H9 (cell line): ENCODE results near the gene FHIP1B. TPM values are rescaled to one million over a fixed set of nuclear protein-coding genes. Genes with fewer than 3 reads are reported as not detected.

Experiments
- DNase-seq: peaks from one replicate; pipeline ENCODE4 v3.0.0-alpha.2; 2017
- H2AFZ ChIP-seq: one replicate; pipeline ENCODE4 v1.6.1; 2013; ENCODE audit warnings: mild to moderate bottlenecking, low read length, control low read depth, moderate library complexity
- H2AK5ac ChIP-seq: 2 replicates; pipeline ENCODE4 v1.6.1; 2013; ENCODE audit warnings: low read length, control low read depth, mixed read lengths; ENCODE audit not compliant: insufficient read length
- H2BK120ac ChIP-seq: one replicate; pipeline ENCODE4 v1.6.1; 2013; ENCODE audit warnings: low read depth, mild to moderate bottlenecking, low read length, control low read depth, inconsistent platforms; ENCODE audit not compliant: poor library complexity, severe bottlenecking
- H2BK12ac ChIP-seq: 2 replicates; pipeline ENCODE4 v1.6.1; 2013; ENCODE audit warnings: low read length, control low read depth, mixed read lengths, low read depth; ENCODE audit not compliant: insufficient read length
- H2BK15ac ChIP-seq: 2 replicates; pipeline ENCODE4 v1.6.1; 2013; ENCODE audit warnings: low read depth, low read length, control low read depth
- H2BK20ac ChIP-seq: one replicate; pipeline ENCODE4 v1.6.1; 2013; ENCODE audit warnings: low read depth, mild to moderate bottlenecking, low read length, control low read depth, inconsistent platforms; ENCODE audit not compliant: poor library complexity, severe bottlenecking
- H2BK5ac ChIP-seq: 2 replicates; pipeline ENCODE4 v1.6.1; 2013; ENCODE audit warnings: low read length, control low read depth, mixed read lengths; ENCODE audit not compliant: insufficient read length
- H3K14ac ChIP-seq: 2 replicates; pipeline ENCODE4 v1.6.1; 2013; ENCODE audit warnings: low read length, control low read depth; ENCODE audit not compliant: insufficient read depth
- H3K18ac ChIP-seq: 2 replicates; pipeline ENCODE4 v1.6.1; 2013; ENCODE audit warnings: low read depth, mild to moderate bottlenecking, mixed read lengths, low read length, control low read depth; ENCODE audit not compliant: insufficient read length
- H3K23ac ChIP-seq: 2 replicates; pipeline ENCODE4 v1.6.1; 2013; ENCODE audit warnings: low read length, control low read depth, mixed read lengths, low read depth; ENCODE audit not compliant: insufficient read length
- H3K23me2 ChIP-seq: 2 replicates; pipeline ENCODE4 v1.6.1; 2013; ENCODE audit warnings: low read depth, mild to moderate bottlenecking, mixed read lengths, low read length, control low read depth; ENCODE audit not compliant: insufficient read length, poor library complexity, severe bottlenecking
- H3K27ac ChIP-seq: 2 replicates; pipeline ENCODE4 v1.5.1; 2013; ENCODE audit warnings: low read length, control low read depth, mixed read lengths, low read depth; ENCODE audit not compliant: insufficient read length
- H3K27me3 ChIP-seq: 2 replicates; pipeline ENCODE4 v1.6.1; 2013; ENCODE audit warnings: low read length, control low read depth, inconsistent platforms; ENCODE audit not compliant: insufficient read depth
- H3K4ac ChIP-seq: 2 replicates; pipeline ENCODE4 v1.6.1; 2013; ENCODE audit warnings: low read depth, mild to moderate bottlenecking, control low read depth, inconsistent platforms, low read length, moderate library complexity
- H3K4me1 ChIP-seq: 2 replicates; pipeline ENCODE4 v1.6.1; 2013; ENCODE audit warnings: low read length, control low read depth, inconsistent platforms; ENCODE audit not compliant: insufficient read depth
- H3K4me2 ChIP-seq: 2 replicates; pipeline ENCODE4 v1.6.1; 2013; ENCODE audit warnings: low read length, control low read depth, mixed read lengths; ENCODE audit not compliant: insufficient read length, insufficient read depth
- H3K56ac ChIP-seq: 2 replicates; pipeline ENCODE4 v1.6.1; 2013; ENCODE audit warnings: low read depth, mild to moderate bottlenecking, mixed read lengths, low read length, control low read depth; ENCODE audit not compliant: insufficient read length
- H3K79me1 ChIP-seq: 2 replicates; pipeline ENCODE4 v1.6.1; 2013; ENCODE audit warnings: low read depth, mild to moderate bottlenecking, moderate library complexity, low read length, control low read depth, inconsistent platforms; ENCODE audit not compliant: insufficient read depth, poor library complexity, severe bottlenecking
- H3K79me2 ChIP-seq: 2 replicates; pipeline ENCODE4 v1.6.1; 2013; ENCODE audit warnings: low read length, control low read depth, inconsistent platforms; ENCODE audit not compliant: insufficient read depth
- H3K9ac ChIP-seq: 2 replicates; pipeline ENCODE4 v1.6.1; 2013; ENCODE audit warnings: low read length, control low read depth, mixed read lengths; ENCODE audit not compliant: insufficient read length; ENCODE audit errors: extremely low read depth
- H3K9me3 ChIP-seq: one replicate; pipeline ENCODE4 v1.6.1; 2013; ENCODE audit warnings: low read depth, low read length, inconsistent platforms; ENCODE audit not compliant: control insufficient read depth
- H3T11ph ChIP-seq: one replicate; pipeline ENCODE4 v1.6.1; 2013; ENCODE audit warnings: mild to moderate bottlenecking, low read length, control low read depth, inconsistent platforms
- H4K20me1 ChIP-seq: one replicate; pipeline ENCODE4 v1.6.1; 2013; ENCODE audit not compliant: control insufficient read depth, insufficient read length, insufficient read depth
- H4K5ac ChIP-seq: 2 replicates; pipeline ENCODE4 v1.6.1; 2013; ENCODE audit warnings: low read depth, mild to moderate bottlenecking, mixed read lengths, low read length, control low read depth; ENCODE audit not compliant: insufficient read length
- H4K8ac ChIP-seq: replicated peaks from 2 replicates; pipeline ENCODE4 v1.6.1; 2013; ENCODE audit warnings: low read length, control low read depth, mixed read lengths, low read depth; ENCODE audit not compliant: insufficient read length
- H4K91ac ChIP-seq: 2 replicates; pipeline ENCODE4 v1.6.1; 2013; ENCODE audit warnings: low read depth, mild to moderate bottlenecking, moderate library complexity, mixed read lengths, low read length, control low read depth; ENCODE audit not compliant: insufficient read length
- H3K27ac Mint-ChIP-seq, 3 experiments: 2 replicates in 2 of 3; 3 replicates in 1 of 3; pipeline ENCODE4 v1.8.0; 2020 to 2021; ENCODE audit warnings: mixed read lengths in 3 of 3, mild to moderate bottlenecking in 1 of 3, moderate library complexity in 1 of 3
- H3K27me3 Mint-ChIP-seq: 2 replicates; pipeline ENCODE4 v1.8.0; 2021; ENCODE audit warnings: low read depth, mild to moderate bottlenecking, moderate library complexity, mixed read lengths
- H3K36me3 Mint-ChIP-seq, 3 experiments: 2 replicates in 2 of 3; 3 replicates in 1 of 3; pipeline ENCODE4 v1.8.0; 2020 to 2021; ENCODE audit warnings: low read depth in 3 of 3, mixed read lengths in 3 of 3; ENCODE audit not compliant: insufficient read depth in 1 of 3
- H3K4me1 Mint-ChIP-seq, 2 experiments: 2 replicates each; pipeline ENCODE4 v1.8.0; 2020; ENCODE audit warnings: mixed read lengths in 2 of 2
- H3K4me3 Mint-ChIP-seq, 2 experiments: 2 replicates in 1 of 2; 3 replicates in 1 of 2; pipeline ENCODE4 v1.8.0; 2020 to 2021; ENCODE audit warnings: mild to moderate bottlenecking in 2 of 2, mixed read lengths in 2 of 2, moderate library complexity in 1 of 2
- H3K9me3 Mint-ChIP-seq, 2 experiments: 2 replicates in 1 of 2; 3 replicates in 1 of 2; pipeline ENCODE4 v1.8.0; 2020; ENCODE audit warnings: mild to moderate bottlenecking in 2 of 2, mixed read lengths in 2 of 2, moderate library complexity in 1 of 2
- CTCF ChIP-seq: fragments of 200-600 bp; sonication (generic); conservative IDR thresholded peaks from 3 replicates; pipeline ENCODE4 v1.8.0; 2021; ENCODE audit warnings: antibody characterized with exemption, mild to moderate bottlenecking
- WGBS: extraction: QIAGEN DNeasy Blood & Tissue Kit; methylation state at CpG from one replicate; pipeline ENCODE4 v1.1.7; 2013; ENCODE audit warnings: missing lambda C conversion rate, low lambda C conversion rate, mixed read lengths; ENCODE audit not compliant: insufficient read length; ENCODE audit errors: extremely low coverage; 5-methylcytosine and 5-hydroxymethylcytosine counted together
- total RNA-seq: library from RNA; stranded (reverse); gene quantifications from 2 replicates; pipeline ENCODE4 v1.2.1, GENCODE V29; 2021

FHIP1B gene
- total RNA-seq, 1 experiment from 2014 or later: 28.5 TPM

GRCh38 chr11:6194065-6194581 lies 40.3 kb downstream of the FHIP1B start:
- Histone ChIP-seq H2BK20ac (no peak overlapping the region), H2BK12ac (no peak overlapping the region), H3K27ac (no peak overlapping the region), H3K9ac (no peak overlapping the region), H2BK15ac (no peak overlapping the region), H3K14ac (no peak overlapping the region), H4K91ac (no peak overlapping the region), H3K18ac (no peak overlapping the region), H3K9me3 (no peaks in the 10 kb centered on the region), H3K4me1 (no peaks in the 10 kb centered on the region), H2BK120ac (no peak overlapping the region), H3K4ac (no peak overlapping the region), H4K8ac (no peak overlapping the region), H2AK5ac (no peak overlapping the region), H2BK5ac (no peak overlapping the region), H3K4me2 (no peak overlapping the region), H3K56ac (no peak overlapping the region), H3K23me2 (no peaks in the 10 kb centered on the region), H4K20me1 (no peaks in the 10 kb centered on the region), H3K79me1 (no peaks in the 10 kb centered on the region), H2AFZ (no peak overlapping the region), H3K79me2 (no peaks in the 10 kb centered on the region), H3T11ph (no peak overlapping the region), H3K27me3 (no peaks in the 10 kb centered on the region), H3K23ac (no peak overlapping the region), H4K5ac (no peak overlapping the region)
- DNase-seq: no peak
- Mint-ChIP-seq H3K4me3 (no peak overlapping the region), H3K27ac (no peak overlapping the region), H3K9me3 (no peaks in the 10 kb centered on the region; a peak in 1 of 5 replicates), H3K36me3 (peaks cover 0 to 2% (median 0%) of the 10 kb centered on the region in 3 experiments; a peak in 2 of 7 replicates), H3K27me3 (no peaks in the 10 kb centered on the region), H3K4me1 (no peaks in the 10 kb centered on the region; a peak in 1 of 4 replicates)
- WGBS: no CpG with 5 or more reads among the region's 1 CpG
- TF ChIP-seq CTCF: no peak
